Activated CD8-positive, alpha-beta memory T cell treated with anti-CD3 and anti-CD28 coated beads for 4 hours (primary cell): Measurements from ENCODE around the gene MYO1C.
"Not testable (repeated sequence)": the region's sequence is repeated elsewhere in the genome, so short reads cannot be mapped to it uniquely, and the experiment has no call there.

ENCODE experiments used
- DNase-seq, 2 donors: peaks; one replicate each; pipeline ENCODE4 v3.0.0-alpha.2; 2020; ENCODE audit warnings: low read depth in 2 of 2

MYO1C gene, protein sequence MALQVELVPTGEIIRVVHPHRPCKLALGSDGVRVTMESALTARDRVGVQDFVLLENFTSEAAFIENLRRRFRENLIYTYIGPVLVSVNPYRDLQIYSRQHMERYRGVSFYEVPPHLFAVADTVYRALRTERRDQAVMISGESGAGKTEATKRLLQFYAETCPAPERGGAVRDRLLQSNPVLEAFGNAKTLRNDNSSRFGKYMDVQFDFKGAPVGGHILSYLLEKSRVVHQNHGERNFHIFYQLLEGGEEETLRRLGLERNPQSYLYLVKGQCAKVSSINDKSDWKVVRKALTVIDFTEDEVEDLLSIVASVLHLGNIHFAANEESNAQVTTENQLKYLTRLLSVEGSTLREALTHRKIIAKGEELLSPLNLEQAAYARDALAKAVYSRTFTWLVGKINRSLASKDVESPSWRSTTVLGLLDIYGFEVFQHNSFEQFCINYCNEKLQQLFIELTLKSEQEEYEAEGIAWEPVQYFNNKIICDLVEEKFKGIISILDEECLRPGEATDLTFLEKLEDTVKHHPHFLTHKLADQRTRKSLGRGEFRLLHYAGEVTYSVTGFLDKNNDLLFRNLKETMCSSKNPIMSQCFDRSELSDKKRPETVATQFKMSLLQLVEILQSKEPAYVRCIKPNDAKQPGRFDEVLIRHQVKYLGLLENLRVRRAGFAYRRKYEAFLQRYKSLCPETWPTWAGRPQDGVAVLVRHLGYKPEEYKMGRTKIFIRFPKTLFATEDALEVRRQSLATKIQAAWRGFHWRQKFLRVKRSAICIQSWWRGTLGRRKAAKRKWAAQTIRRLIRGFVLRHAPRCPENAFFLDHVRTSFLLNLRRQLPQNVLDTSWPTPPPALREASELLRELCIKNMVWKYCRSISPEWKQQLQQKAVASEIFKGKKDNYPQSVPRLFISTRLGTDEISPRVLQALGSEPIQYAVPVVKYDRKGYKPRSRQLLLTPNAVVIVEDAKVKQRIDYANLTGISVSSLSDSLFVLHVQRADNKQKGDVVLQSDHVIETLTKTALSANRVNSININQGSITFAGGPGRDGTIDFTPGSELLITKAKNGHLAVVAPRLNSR

GRCh38 chr17:1492249-1493206 lies at the start of gene MYO1C:
Gene MYO1C, minus strand, starts transcription at chr17:1492686. Its CDS starts 199 bp downstream, at chr17:1492487.
- DNase-seq: no peak

- DNase-seq: no peak
Observed at GRCh38 chr17:1541367-1541904, 49.0 kb upstream of the MYO1C start.

GRCh38 chr17:1539811-1540210 lies 47.3 kb upstream of the MYO1C start:
- DNase-seq: no peak

- DNase-seq: no peak
Observed at GRCh38 chr17:1535737-1536136, 43.3 kb upstream of the MYO1C start.

GRCh38 chr17:1533661-1534325 lies 41.3 kb upstream of the MYO1C start:
- no peak for DNase-seq

- no peak for DNase-seq
Observed at GRCh38 chr17:1532836-1533602, 40.5 kb upstream of the MYO1C start.

DNA sequence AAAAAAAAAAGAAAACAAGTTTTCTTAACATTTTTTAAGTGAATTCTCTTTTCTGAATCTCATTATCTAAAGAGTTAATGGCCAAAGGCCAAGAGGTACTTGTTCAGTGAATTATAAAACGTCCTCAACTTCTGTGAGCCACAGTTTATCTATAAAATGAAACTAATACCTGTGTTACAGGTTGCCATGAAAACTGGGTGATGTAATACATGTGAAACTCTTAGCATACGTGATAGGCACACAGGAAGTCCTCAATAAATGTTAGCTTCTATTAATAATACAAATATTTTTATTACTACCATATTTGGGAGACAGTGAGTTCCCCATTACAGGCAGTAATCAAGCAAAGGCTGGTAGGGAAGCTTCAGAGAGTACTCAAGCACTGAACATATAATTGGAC lies 37.4 kb upstream of the MYO1C start:
- DNase-seq: no peak

DNA sequence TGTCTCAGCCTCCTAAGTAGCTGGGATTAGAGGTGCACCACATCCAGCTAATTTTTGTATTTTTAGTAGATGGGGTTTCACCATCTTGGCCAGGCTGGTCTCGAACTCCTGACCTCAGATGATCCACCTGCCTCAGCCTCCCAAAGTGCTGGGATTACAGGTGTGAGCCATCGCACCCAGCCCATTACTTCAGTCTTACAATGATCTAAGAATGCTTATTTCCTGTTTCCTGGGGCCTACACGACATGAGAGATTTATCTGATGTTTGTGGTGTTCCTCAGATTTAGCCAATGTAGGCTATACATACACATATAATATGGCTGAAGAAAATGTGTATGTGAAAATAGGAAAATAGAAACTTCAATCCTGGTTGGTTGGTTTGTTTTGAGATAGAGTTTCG lies 34.4 kb upstream of the MYO1C start:
- not testable (repeated sequence) for DNase-seq

DNA sequence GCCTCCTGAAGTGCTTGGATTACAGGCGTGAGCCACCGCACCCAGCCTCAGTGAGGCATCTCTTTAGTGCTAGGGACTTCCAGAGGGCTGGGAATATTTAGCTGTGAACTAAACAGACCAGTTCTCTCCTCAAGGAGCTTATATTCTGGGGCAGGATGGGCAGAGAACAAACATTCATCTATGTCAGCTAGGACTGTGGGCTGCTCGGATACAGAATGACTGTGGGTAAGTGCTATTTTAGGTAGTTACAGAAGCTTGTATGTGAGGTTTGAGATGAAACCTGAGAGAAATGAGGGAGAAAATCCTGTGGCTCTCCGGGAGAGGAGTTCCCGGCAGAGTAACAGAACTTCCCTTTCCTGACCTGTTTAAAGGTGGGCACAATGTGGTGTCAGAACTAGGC lies 30.1 kb upstream of the MYO1C start:
- no peak for DNase-seq

- DNase-seq: no peak
Observed at GRCh38 chr17:1521086-1521640, 28.7 kb upstream of the MYO1C start.

GRCh38 chr17:1519678-1520077 lies 27.2 kb upstream of the MYO1C start:
- no peak for DNase-seq

GRCh38 chr17:1518410-1518809 lies 25.9 kb upstream of the MYO1C start:
- DNase-seq: no peak

DNA sequence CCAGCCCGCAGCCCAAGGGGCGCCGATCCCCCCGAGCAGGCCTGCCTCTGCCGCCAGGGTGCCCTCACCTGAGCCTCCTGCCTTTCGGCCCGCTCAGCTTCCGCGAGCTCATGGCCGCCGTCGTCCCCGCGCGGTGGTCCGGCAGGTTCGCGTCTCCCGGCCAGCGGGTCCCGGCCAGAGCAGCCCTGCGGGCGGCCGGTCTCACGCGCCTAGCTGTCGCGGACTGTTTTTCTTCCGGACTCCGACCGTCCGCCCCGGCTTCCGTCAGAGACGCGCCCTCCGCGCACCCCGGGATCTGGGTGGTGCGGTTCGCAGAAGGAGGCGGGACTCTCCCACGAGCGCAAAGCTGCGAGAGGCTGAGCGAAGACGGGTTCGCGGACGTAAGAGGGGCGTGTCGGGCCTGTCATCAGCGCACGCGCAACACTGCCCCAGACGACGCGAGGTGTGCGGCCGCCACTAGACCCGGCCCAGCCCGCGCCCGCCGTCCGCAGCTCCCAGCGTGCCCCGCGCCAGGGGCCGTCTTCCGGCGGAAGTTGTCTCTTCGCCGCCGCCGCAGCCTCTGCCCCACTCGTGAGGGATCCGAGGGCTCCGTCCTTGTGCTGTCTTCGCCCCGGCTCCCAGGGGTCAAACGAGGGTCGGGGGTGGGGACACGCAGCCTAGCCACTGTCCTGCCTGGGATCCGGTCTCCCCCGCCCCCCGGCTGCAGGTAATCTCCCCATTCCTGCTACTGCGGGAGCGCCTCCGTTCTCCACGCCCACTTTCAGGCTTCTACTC lies 24.1 kb upstream of the MYO1C start, which contains the start of gene INPP5K:
Gene INPP5K (minus strand): TSS at position 225 of the 774 bp plus-strand sequence. CDS start 113 bp downstream, at position 112.
- DNase-seq: peak; percentile 94 to 96

DNA sequence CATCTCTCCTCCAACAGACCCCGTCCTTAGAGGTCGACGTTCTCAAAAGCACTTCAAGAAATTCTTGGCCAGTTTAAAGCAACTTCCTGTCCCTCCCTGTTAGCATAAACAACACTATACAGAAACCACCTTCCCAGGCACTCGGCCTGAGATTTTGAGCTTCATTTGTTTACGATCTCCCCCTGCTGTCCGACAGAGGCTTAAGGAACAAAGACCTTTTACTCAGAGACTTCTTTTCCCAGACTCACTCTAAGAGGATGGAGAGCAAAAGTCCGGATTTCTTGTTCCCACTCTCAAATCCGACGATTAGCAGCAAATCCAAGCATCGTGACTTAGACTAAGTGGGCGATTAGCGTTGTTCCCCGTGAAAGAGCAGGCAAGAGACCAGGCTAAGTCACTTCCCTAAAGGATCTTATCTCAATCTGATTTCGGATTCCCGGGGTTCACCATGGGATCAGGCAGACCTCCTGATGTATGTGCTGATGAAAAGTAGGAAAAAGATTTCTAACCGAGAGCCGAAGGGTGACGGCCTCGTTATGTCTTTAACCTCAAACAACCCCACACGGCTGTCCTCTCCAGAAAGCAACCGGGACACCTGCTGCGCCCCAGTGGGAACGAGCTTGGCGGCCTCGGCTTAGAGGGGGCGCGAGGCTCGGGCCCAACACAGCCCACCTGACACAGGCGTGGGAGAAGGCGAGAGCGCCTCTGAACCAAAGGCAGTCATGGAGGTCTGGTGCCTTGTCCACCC lies 23.3 kb upstream of the MYO1C start:
- peak; percentile 32 to 39 for DNase-seq

- DNase-seq: no peak
Observed at GRCh38 chr17:1512351-1512750, 19.9 kb upstream of the MYO1C start.

GRCh38 chr17:1511756-1512321 lies 19.4 kb upstream of the MYO1C start:
- DNase-seq: no peak

GRCh38 chr17:1511290-1511689 lies 18.8 kb upstream of the MYO1C start:
- no peak for DNase-seq
